ENCODE results near the gene SETSIP.
"Not testable (repeated sequence)": the region's sequence is repeated elsewhere in the genome, so short reads cannot be mapped to it uniquely, and the experiment has no call there.

The SETSIP gene

DNA sequence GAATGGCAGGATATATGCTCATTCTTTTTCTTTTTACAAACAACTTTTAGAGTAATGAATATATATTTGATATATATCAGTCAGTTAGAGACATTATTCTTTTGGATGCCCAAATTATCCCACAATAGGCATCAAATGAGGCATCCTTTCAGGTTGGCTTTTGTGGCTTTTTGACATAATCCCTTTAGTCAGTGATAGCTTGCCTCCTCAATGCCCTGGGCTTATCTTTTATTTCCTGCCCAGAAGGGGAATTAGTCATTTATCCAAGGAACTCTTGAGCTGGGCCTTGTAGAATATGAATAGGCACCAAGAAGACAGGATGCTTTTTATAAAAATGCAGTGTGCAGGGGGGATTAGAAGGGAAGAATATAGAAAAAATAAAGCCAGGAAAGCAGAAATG, 23.3 kb downstream of the SETSIP start:
- no peak for DNase-seq (ENCODE audit: low read depth)

DNA sequence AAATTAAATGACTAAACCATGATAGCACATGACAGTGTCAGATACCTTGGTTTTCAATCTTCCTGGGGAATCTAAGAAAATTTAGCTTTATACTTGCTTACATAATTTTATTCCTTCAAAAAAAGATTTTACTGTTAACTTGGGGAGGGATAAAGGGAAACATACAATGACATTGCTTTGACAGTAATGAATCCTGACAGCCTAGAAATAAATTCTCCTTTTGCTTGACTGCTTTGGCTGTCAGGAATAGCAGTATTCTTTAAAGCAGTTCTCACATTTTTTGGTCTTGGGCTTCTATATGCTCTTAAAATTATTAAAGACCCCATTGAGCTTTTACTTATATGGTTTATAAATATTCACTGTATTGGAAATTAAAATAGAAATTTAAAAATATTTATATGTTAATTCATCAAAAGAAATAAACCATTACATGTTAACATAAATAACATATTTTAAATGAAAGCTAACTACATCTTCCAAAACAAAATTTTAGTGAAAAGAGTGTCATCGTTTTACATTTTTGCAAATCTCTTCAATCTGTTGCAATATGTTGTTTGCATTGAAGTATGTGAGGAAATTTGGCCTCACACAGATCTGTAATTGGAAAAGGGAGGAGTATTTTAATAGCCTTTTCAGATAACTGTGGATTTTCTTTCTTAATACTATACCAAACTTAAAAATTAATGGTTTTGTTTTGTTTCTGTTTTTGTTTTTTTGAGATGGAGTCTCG, 29.3 kb downstream of the SETSIP start:
- DNase-seq (ENCODE audit: low read depth) = no peak

DNA sequence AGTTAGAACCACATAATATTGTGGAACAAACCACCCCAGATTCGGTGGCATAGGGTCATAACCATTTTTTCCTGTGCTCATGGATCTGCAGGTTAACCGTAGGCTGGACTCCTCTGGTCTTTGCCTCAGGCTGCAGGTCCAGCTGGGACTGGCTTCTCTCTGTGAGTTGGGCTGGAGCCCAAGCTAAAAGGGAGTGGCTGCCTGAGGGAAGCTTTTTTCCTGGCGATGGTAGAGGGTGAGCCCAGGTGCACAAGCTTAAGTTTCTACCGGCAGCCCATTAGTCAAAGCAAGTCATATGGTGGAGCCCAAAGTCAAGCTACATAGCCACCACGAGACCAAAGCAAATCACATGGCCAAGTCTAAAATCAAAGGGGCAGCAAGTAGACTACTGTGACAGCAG, 31.6 kb downstream of the SETSIP start:
- DNase-seq (ENCODE audit: low read depth) = no peak

DNA sequence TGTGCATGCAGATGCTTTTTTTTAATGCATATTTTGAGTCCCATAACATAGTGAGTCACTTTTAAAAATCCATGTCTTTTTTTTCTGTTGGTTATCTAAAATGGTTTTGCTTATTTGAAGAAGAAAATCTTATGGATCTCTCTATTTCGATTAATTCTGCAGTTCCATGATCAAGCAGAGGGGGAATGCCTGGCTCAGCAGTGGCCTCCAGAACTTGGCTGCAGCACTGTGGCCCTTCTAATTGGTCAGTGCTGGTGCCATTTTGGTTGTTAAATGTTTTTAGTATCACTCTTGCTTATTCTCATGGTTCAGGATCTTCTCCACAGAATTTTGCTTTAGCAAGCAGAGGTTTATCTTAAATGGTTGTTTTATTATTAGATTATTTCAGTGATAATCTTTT, 34.2 kb downstream of the SETSIP start:
- DNase-seq (ENCODE audit: low read depth) = no peak

DNA sequence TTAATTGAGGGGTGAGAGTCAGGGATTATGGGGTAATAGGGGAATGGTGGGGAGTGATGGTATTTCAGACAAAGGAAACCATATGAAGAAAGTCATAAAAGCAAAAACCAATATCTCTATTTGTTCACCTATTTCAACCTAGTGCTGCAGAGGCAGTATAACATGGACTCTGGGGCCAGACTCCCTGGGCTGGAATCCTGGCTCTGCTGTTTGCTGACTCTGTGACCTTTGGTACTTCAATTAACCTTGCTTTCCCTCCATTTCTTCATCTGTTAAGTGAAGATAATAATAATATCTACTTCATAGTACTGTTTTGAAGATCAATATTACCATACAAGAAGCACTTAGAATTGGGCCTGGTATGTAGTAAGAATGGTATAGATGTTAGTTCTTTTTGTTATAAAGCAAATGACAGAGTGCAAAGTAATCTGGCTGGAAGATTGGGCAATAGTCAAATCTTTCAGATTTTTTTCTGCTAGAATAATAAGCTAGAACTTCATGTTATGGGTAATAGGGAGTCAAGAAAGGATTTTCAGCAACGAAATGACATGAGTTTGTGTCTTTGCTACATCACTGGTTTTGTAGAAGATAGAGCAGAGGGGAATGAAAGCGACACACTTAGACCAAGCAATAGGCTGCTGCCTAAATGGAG, 36.4 kb downstream of the SETSIP start:
- no peak for DNase-seq (ENCODE audit: low read depth)

DNA sequence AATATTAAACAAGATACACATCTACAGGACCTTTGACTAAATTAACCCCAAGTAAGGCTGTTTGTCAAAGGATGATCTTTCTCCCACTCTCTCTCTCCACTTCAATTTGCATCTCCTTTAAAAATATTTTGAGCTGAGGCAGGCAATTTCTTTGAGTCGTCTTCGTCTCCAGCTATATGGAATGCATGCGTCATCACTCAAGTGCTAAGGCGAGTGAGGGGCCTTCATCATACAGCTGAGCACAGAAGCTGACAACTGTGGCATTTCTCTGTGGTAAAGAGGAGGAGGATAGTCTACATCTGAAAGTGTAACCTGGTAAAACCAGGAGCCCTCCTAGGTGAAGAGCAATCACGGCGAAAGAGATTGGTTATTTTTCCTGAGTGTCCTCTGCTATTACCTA, 37.8 kb downstream of the SETSIP start:
- DNase-seq (ENCODE audit: low read depth) = no peak

DNA sequence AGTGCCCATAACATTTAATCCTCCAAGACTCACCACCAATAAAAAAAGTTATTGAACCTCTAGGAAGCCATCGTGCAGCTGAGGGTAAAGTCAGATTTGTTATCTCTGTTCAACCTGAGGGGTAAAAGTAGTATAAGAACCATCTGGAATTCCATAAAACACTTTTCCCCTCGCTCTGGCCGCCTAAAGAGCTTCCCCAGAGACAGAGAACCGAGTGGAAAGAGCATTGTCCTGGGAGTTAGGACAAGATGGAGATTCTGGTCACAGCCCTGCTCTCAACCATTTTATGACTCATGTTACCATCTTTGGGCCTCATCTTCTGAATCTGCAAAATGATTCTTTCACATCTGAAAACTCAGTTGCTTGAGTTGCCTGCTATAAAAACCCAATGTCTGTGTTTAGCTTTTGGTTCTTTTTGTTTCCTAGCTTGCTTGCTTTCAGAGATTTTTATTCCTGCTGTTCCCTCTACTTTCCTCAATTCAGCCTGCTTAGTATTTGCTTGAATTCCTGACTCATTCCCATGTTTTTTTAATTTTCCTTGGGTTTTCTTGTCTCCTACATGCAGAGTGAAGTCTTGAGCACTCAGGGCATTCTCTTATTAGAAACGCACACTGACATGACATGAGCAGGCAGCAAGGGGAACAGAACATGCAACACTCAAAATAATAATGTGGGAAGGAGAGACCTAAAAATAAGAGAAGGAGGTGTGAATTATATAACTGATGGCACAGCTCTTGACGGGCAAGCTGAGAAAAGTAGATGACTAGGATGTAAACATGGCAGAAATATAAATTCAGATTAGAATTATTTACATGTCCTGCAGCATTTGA, 43.7 kb downstream of the SETSIP start:
- no peak for DNase-seq (ENCODE audit: low read depth)

DNA sequence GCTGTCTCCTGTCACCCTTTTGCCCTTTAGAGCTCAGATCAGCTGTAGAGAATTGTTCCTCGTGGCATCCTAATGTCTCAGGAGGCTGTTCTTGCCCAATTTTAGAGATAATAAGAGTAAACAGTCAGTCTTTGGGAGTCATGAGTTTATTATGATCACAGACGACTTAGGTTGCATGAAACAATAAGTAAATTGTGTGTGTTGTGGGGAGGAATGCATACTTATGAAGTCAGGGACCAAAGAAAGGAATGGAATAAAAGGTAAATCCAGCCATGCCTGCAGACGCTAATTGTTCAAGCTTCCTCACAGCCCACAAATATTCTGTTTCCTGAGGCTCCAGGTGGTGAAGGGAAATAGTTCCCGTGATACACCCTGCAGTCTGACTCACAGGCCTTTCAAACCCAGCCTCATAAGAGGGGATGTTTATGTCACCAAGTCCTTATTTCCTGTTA, 44.5 kb downstream of the SETSIP start:
- DNase-seq (ENCODE audit: low read depth) = no peak

DNA sequence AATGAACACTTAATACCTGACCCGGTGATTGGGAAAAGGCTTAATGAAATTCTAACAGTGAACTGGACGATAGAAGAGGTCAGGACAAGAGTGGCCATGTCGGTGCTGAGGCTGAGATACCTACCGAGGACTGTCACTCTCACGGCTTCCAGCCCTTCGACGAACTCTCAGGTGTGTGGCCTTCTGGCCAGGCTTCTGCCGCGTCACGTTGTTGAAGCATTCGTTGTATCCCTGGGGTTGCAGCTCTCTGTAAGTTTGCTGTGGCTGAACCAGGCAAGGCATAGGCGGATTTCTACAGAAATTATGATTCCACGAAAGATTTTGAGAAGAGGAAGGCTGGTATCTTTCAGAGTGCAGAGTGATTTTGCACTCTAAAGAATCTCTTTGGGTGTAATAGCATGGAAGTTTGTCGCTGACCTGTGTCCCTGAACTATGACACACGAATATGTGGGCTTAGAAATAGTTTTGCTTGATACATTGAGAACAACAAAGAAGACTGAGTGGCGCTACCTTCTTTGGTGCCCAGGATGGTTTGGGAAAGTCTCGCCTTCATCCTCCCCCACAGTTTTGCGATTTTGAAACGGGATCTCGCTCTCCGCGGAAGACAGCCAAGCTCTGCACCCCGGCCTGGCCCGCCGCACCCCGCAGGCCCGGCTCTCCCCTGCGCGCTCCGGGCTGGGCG, 45.8 kb downstream of the SETSIP start:
- no peak for DNase-seq (ENCODE audit: low read depth)

DNA sequence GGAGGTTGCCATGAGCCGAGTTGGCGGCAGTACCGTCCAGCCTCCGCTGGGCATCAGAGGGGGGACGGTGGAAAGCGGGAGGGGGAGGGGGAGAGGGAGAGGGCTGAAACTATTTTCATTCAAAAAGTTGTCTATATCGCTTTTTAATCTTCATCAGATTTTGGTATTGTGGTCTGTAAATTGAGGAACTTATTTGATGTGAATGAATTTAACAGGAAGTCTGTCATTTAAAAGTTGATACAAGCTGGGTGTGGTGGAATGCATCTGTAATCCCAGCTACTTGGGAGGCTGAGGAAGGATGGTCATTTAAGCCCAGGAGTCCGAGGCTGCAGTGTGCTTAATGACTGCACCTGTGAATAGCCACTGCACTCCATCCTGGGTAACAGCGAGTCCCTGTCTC, 48.4 kb downstream of the SETSIP start:
- no peak for DNase-seq (ENCODE audit: low read depth)

DNA sequence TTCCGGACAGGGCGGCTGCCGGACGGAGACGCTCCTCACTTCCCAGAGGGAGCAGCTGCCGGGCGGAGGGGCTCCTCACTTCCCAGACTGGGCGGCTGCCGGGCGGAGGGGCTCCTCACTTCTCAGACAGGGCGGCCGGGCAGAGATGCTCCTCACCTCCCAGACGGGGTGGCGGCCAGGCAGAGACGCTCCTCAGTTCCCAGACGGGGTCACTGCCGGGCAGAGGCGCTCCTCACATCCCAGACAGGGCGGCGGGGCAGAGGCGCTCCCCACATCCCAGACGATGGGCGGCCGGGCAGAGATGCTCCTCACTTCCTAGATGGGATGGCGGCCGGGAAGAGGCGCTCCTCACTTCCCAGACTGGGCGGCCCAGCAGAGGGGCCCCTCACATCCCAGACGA, 49.2 kb downstream of the SETSIP start:
- not testable (repeated sequence) for DNase-seq (ENCODE audit: low read depth)
